ENCODE measurements around the gene FBXO42.

The FBXO42 gene

GRCh38 chr1:16351994-16352841 lies at the start of gene FBXO42:
FBXO42 (minus strand) TSS chr1:16352480; CDS start chr1:16315418, 37,062 bp downstream.
- peak; percentile 86 for DNase-seq

DNA sequence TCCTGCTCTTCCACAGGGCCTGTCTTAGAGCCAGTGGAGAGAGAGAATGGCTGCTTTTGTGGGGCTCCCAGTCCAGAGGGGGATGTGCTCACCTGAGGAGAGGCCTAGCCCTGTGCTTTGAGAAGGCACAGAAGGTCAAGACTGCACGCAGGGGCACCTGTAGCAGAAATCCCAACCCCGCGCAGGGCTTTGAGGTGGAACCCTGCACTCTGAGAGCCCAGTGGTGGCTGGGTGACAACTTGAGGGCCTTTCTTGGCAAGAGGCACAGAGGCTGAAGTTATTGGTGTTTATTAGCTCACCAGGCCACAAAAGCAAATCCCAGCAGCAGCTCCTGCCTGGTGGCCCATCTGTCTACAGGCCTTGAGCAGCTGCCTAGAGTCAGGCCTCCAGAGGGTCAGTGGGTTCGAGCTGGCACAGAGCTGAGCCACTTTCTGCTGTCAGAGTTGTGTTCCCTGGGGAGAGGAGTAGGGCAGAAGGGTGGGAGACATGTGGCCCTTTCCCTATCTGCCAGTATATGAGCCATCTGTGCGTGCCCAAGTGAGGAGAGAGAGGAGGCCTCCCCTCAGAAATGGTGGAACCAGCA lies 46.2 kb upstream of the FBXO42 start:
- no peak for DNase-seq

- no peak for DNase-seq
Measured at GRCh38 chr1:16397120-16397519, 44.8 kb upstream of the FBXO42 start.

GRCh38 chr1:16396591-16396990 lies 44.3 kb upstream of the FBXO42 start:
- no peak for DNase-seq

- no peak for DNase-seq
Measured at GRCh38 chr1:16394977-16395376, 42.7 kb upstream of the FBXO42 start.

DNA sequence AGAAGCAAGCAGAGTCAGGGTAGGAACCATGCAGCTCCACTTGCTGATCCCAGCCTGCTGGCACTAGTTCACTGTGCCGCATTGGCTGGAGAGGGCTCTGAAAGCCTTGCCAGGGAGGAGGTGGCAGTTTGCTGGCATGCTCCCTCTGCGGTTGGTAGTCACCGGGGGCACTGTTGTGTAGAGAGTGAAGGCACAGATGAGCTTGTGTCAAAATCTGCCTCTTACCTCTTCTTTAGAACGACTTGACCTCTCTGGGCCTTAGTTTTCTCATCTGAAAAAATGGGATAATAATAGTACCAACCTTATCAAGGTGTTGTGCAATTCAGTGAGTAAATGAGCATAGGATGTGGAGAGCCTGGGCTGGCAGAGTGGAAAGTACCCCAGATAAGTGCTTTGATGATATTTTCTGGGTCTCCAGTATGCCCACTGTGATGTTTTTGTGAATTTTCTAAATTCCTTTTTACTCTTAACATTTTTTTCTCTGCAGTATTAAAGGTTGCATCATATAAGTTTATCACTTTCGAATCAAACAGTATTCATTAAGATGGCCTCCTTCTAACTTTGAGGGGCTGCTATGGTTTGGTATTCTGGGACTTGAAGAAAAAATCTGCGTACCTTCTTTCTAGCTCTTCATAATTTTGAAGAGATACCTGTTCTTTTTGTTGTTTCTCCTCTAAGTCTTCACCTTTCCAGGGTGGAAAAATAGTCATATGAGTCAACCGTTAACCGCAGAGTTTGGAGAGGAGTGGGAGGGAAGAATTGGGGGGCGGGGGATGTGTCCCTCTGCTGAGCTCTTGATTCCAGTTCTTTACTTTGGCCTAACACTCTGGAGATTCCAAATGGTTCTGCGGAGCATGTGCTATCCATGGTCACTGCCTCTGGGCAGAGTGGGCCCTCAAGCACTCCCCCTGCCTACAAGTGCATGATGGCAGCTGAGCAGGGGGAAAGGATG lies 41.6 kb upstream of the FBXO42 start:
- DNase-seq: no peak

DNA sequence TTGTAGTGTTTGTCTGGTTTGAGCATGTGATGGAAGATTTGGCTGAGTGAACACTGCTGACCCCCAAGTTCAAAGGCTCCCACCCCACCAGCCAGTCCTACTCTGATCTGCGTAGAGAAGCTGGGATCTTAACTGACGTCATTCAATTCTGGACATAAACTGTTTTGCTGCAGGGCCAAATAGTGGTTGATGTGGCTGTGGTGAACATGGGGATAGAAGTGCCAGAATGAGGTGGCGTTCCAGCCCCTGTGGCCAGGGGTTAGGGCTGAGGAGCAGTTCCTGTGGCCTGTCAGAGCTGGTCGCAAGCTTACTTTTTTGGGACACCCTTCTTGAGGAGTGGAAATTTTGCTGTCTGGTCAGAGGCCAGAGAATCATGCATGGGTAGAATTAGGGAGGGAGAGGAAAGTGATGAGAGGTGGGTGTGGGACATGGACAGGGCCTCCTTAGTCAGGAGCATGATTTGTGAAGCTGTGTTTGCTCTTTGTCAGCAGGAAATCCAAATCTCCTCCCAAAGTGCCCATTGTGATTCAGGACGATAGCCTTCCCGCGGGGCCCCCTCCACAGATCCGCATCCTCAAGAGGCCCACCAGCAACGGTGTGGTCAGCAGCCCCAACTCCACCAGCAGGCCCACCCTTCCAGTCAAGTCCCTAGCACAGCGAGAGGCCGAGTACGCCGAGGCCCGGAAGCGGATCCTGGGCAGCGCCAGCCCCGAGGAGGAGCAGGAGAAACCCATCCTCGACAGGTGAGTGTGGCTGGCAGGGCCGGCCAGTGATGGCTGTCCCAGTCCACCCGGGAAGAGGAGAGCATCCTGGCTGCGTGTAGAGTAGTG lies 40.7 kb upstream of the FBXO42 start:
- no peak for DNase-seq

- DNase-seq: peak; percentile 58
Measured at GRCh38 chr1:16391411-16391810, 39.1 kb upstream of the FBXO42 start.

- no peak for DNase-seq
Measured at GRCh38 chr1:16387201-16388188, 35.2 kb upstream of the FBXO42 start.

DNA sequence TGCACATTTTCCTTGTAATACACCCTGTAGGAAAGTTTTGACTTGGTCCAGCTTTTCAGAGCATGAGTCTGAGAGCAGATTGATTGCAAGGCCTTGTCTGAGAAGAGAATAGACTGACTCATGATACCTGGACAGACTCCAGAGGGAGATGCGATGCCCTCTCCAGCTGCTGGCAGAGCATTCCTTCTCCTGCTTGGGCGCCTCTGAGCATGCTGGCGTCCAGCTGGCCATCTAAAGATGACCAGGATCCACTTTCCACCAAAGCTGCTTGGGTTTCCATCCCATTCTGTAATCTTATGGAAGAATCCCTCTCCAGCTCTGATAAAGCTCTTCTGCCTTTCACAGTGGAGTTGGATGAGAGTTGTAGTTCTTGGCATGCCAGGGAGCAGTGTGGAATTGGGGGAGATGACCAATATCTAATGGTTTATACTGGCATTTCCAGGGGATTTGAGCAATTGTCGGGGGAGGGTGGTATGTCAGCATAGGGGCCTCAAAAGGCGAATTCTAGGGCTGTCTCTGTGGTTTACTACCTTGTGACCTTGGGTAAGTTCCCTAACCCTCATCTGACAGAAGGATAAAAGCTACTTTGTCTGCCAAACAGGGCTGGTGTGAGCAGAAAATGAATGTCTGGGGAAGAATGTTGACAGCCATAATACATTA lies 34.3 kb upstream of the FBXO42 start:
- no peak for DNase-seq

GRCh38 chr1:16385659-16386453 lies 33.6 kb upstream of the FBXO42 start:
- no peak for DNase-seq

DNA sequence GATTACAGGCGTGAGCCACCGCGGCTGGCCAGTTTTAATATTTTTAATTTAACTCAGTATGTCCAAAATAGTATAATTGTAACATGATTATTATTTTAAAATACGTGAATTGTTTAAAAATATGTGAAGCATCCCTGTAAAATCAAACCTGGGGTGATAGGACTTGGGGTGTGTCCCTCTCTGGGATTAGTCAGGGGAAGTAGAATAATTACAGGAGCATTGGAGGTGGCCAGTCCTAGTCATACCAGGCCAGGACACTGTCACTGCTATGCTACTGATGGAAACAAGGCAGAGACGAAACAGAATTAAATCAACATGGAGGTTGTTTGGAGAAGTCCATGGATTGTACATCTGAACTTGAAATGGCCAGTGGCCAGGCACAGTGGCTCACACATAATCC lies 31.6 kb upstream of the FBXO42 start:
- DNase-seq: no peak

DNA sequence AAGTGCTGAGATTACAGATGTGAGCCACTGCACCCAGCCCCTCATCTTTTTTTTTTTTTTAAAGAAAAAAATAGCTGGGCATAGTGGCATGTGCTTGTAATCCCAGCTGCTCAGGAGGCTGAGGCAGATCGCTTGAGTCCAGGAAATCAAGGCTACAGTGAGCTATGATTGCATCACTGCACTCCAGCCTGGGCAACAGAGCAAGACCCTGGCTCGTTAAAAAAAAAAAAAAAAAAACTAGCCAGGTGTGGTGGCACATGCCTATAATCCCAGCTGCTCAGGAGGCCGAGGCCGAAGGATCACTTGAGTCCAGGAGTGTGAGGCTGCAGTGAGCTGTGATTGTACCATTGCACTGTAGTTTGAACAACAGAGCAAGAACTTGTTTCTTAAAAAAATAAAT lies 28.6 kb upstream of the FBXO42 start:
- no peak for DNase-seq

DNA sequence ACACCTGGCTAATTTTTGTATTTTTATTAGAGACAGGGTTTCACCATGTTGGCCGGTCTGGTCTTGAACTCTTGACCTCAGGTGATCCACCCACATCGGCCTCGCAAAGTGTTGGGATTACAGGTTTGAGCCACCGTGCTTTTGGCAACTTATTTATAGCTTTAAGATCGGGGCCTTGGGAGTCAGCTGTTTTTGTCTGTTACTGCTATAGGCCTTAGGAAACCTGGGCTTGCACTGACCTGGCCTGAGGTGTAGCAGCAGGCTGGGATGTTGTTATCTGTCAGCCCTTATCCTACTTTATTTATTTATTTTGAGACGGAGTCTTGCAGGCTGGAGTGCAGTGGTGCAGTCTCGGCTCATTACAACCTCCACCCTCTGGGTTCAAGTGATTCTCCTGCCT lies 26.2 kb upstream of the FBXO42 start:
- no peak for DNase-seq

- no peak for DNase-seq
Measured at GRCh38 chr1:16376971-16377370, 24.7 kb upstream of the FBXO42 start.

DNA sequence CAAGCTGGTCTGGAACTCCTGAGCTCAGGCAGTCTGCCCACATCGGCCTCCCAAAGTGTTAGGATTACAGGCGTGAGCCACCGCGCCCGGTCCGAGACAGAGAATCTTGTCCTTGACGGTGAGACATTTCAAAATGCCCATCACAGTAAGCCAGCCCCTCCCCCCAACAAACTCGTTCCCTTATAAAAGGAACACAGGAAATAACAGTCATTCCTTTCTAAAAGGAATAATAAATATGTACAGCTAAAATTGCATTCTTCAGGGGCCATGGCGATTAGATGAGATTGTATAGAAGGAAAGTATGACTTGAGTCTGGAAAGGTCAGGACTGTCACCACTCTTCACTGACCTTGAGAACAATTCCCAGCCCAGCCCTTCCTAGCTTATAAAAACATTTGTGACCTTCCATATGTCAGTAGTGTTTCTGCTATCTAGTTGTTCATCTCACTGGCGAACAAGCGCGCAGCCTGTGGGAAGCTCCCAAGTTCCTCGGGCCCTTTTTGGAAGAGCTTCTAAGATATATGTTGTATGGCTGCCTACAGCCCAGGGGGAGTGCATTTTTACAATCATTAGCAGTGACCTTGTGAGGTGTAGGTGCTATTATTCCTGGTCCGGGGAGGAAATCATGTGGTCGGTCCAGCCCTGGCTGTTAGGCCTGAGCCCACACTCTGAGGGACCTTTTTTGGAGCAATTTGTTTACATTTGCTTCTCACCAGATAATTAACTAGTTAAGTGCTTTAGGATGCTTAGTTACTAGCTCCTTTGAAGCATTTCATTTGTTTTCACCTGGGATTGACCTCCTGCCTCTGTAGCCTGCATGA lies 23.5 kb upstream of the FBXO42 start:
- no peak for DNase-seq

- no peak for DNase-seq
Measured at GRCh38 chr1:16374266-16374665, 22.0 kb upstream of the FBXO42 start.

DNA sequence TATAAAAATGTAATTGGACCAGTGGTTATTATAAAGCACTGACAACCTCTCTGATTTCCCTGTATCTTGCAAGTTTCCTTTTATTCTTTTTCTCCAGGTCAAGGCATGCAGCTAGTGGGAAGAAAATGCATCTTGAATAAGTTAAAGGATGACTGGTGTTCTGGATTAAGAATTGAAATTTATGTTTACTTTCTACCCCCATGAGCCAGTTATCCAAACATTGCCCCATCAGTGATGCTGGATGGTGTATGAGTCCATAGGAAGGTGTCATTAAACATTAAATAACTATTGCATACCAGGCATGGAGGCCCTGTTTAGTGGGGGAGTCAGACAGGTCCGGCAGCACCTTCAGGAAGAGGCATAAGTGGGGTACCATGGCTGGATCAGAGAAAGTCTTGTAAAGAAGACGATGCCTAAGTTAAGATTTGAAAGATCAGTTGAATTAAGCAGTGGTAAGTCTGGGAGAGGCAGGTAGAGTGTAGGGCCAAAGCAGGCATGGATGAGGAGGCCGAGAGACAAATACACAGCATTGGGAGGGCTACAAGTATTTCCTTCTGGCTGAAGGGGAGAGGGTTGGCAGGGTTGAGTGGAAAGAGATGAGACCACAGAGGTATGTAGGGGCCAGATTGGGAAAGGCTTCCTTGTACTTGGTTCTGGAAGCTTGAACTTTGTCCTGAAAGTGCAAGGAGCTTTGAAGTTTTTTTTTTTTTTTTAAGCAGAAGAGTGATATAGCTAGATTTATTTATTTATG lies 20.4 kb upstream of the FBXO42 start:
- DNase-seq: no peak
